Activated naive CD4-positive, alpha-beta T cell treated with anti-CD3 and anti-CD28 coated beads, Interleukin-2, amount 50 U/mL, for 72 hours (primary cell): ENCODE data around the gene CCDC40. TPM values are rescaled to one million over a fixed set of nuclear protein-coding genes. Genes with fewer than 3 reads are reported as not detected.
A peak's percentile ranks its signal among the peaks of the same experiment; 100 is the strongest.

Experiments
- ATAC-seq, 2 donors: fragments of 150-1000 bp; cut with Tn5 transposase; 2 replicates each; pipeline ENCODE4 v1.10.0; 2021; ENCODE audit warnings: mild to moderate bottlenecking in 2 of 2, moderate library complexity in 2 of 2
- DNase-seq, 2 donors: peaks; one replicate each; pipeline ENCODE4 v3.0.0; 2021 to 2022; ENCODE audit warnings: low spot score in 2 of 2
- H3K27ac Mint-ChIP-seq, 2 donors: one replicate each; pipeline ENCODE4 v1.8.0; 2022; ENCODE audit warnings: mild to moderate bottlenecking in 2 of 2, mixed read lengths in 2 of 2
- H3K36me3 Mint-ChIP-seq, 2 donors: one replicate each; pipeline ENCODE4 v1.8.0; 2022; ENCODE audit warnings: mixed read lengths in 2 of 2
- H3K9me3 Mint-ChIP-seq, 2 donors: one replicate each; pipeline ENCODE4 v1.8.0; 2022; ENCODE audit warnings: mixed read lengths in 2 of 2
- total RNA-seq, 2 donors: library from RNA; stranded (reverse); gene quantifications; one replicate each; pipeline ENCODE4 v1.2.3, GENCODE V29; 2022

Gene CCDC40
- total RNA-seq, 2 donors from 2014 or later, result 0.45 to 0.50 TPM

DNA sequence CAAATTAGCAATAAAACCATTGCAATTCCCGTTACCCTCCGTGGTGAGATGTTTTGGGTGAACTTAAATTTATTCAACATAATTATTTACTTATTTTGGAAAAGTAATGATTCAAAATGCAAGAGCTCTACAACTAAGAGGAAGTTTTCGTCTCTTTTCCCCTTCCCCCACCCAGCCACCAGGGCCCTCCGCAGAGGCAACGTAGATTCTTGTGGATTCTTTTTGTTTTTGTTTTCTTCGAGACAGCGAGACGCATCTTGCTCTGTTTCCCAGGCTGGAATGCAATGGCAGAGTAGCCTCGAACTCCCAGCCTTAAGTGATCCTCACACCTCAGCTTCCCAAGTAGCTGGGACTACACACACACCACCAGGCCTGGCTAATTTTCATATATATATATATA, 19.2 kb downstream of the CCDC40 start:
- no peak for ATAC-seq
- no peak overlapping the region for H3K27ac Mint-ChIP-seq
- no peaks in the 10 kb centered on the region for H3K9me3 Mint-ChIP-seq
- H3K36me3 Mint-ChIP-seq, result no peaks in the 10 kb centered on the region
- DNase-seq, result no peak

DNA sequence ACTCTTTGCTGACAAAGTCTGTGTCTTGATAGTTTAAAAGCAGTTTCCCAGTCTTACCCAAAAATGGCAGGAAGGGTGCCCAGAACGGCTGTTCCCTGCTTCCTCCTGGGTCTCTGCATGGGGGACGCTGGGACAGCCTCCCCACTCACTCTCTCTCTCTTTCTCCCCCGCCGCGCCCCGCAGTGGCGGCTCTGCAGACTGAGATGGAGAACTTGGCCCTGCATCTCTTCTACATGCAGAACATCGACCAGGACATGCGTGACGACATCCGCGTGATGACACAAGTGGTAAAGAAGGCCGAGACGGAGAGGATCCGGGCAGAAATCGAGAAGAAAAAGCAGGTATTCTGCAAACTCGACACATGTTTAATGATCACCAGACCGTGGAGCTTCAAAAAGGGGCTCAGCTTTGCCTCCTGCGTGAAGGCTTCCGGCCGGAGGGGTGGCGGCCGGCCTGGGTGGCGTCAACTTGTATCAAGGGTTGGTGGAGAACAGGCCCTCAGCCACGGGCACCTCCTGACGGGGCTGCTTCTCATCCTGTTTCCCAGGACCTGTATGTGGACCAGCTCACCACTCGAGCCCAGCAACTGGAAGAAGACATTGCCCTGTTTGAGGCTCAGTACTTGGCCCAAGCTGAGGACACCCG, 22.0 kb downstream of the CCDC40 start:
- Mint-ChIP-seq H3K9me3 (no peaks in the 10 kb centered on the region), H3K36me3 (no peaks in the 10 kb centered on the region)
- no peak for ATAC-seq

DNA sequence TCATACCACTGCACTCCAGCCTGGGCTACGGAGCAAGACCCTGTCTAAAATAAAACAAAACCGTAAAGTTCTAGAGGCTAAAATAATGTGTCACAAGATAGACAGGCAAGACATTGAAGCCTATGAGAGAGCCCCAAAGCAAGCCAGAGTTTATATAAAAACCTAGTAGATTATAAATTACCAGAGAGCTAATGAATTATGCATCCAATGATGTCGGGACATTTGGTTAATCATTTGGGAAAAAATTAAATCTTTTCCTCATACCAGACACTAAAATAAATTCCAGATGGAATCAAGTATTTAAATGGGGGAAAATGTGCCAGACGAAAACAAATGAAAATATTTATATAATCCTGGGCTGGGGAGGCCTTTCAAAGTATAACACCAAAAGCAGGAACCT, 24.2 kb downstream of the CCDC40 start:
- DNase-seq (no peak), ATAC-seq (no peak)
- H3K36me3 Mint-ChIP-seq, result no peaks in the 10 kb centered on the region
- H3K27ac Mint-ChIP-seq, result no peak overlapping the region
- no peaks in the 10 kb centered on the region for H3K9me3 Mint-ChIP-seq

More for the DNA sequence above, 22.0 kb downstream of the CCDC40 start:
- no peak for DNase-seq
- no peak overlapping the region for H3K27ac Mint-ChIP-seq

GRCh38 chr17:80061421-80061820, 25.0 kb downstream of the CCDC40 start:
- H3K36me3 Mint-ChIP-seq, result no peaks in the 10 kb centered on the region
- no peak overlapping the region for H3K27ac Mint-ChIP-seq
- no peaks in the 10 kb centered on the region for H3K9me3 Mint-ChIP-seq
- no peak for DNase-seq
- ATAC-seq, result no peak

GRCh38 chr17:80063830-80064585, 27.6 kb downstream of the CCDC40 start:
- Mint-ChIP-seq H3K9me3 (no peaks in the 10 kb centered on the region), H3K36me3 (no peaks in the 10 kb centered on the region), H3K27ac (no peak overlapping the region)
- ATAC-seq (no peak), DNase-seq (no peak)

DNA sequence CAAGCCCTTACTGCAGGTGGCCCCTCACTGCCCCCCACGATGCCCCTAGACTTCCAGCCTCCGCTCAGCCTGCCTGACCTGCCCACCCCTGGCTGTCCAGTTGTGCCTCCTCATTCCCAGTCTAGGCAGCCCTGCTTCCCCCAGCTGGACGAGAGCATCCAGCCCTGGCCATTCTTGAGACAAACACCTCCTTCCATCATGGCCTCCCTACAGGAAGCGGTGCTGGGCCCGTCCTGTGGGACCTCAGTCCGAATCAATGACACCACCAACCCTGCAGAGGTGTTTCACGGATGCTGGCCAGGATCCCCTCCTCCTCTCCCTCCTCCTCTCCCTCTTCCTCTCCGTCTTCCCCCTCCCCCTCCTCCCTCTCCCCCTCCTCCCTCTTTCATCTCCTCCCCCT, 28.3 kb downstream of the CCDC40 start:
- Mint-ChIP-seq H3K27ac (no peak overlapping the region), H3K36me3 (no peaks in the 10 kb centered on the region), H3K9me3 (no peaks in the 10 kb centered on the region)
- ATAC-seq (no peak), DNase-seq (no peak)

GRCh38 chr17:80065478-80066170, 29.2 kb downstream of the CCDC40 start:
- DNase-seq (no peak), ATAC-seq (no peak)
- H3K36me3 Mint-ChIP-seq, result no peaks in the 10 kb centered on the region
- H3K27ac Mint-ChIP-seq, result no peak overlapping the region
- no peaks in the 10 kb centered on the region for H3K9me3 Mint-ChIP-seq

DNA sequence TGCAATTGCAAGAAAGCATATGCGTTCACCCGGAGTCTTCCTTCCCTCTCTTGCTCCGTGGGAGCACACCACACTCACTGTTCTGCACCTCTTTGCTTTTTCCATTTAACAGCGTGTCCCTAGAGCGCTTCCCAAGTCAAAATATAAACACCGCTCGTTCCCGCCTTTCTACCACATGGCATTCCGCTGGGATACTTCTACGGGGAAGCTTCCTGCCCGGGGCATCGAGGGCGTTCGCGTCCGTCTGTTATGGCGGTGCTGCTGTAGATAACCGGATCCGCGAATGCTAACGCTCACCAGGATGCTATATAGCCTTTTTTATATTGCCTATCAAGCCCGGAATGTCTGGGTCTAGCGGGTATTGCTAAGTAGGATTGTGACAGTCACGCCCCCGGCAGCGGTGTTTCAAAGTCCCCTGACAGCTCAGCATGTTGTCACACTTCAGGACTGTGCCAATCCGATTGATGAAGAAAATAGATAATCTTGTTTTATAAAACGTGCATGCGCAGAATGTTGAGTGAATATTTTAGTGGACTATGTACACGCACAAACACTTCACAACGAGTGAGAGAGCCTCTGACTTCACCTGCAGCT, 31.0 kb downstream of the CCDC40 start:
- Mint-ChIP-seq H3K27ac (no peak overlapping the region), H3K36me3 (no peaks in the 10 kb centered on the region), H3K9me3 (no peaks in the 10 kb centered on the region)
- DNase-seq (no peak), ATAC-seq (no peak)

GRCh38 chr17:80068301-80069222, 32.1 kb downstream of the CCDC40 start:
- DNase-seq, result no peak
- Mint-ChIP-seq H3K27ac (no peak overlapping the region), H3K36me3 (no peaks in the 10 kb centered on the region), H3K9me3 (no peaks in the 10 kb centered on the region)
- ATAC-seq, result no peak

DNA sequence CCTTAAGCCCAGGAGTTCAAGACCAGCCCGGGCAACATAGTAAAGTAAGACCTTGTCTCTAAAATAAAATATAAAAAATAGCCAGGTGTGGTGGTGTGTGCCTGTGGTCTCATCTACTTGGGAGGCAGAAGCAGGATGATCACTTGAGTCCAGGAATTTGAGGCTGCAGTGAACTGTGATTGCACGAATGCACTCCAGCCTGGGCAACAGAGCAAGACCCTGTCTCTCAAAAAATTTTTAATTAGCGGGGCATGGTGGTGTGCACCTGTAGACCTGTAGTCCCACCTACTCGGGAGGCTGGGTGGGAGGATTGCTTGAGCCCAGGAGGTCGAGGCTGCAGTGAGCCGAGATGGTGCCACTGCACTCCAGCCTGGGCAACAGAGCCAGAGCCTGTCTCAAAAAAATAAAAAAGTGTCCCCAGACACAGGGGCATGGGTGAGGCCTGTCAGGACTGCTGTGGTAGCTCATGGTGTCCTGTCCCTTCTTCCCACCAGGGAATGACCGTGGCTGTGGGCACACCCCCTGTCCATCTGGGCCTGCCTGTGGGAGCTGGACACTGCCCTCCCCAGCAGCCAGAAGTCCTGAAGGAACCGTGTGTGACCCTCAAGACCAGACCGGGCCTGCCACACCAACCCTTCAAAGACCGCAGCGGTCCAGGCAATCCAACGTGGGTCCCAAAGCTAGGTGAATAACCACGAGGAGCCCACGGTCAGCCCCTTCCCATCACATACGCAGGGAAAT, 34.1 kb downstream of the CCDC40 start:
- Mint-ChIP-seq H3K27ac (no peak overlapping the region), H3K9me3 (no peaks in the 10 kb centered on the region), H3K36me3 (no peaks in the 10 kb centered on the region)
- ATAC-seq, result no peak
- no peak for DNase-seq

DNA sequence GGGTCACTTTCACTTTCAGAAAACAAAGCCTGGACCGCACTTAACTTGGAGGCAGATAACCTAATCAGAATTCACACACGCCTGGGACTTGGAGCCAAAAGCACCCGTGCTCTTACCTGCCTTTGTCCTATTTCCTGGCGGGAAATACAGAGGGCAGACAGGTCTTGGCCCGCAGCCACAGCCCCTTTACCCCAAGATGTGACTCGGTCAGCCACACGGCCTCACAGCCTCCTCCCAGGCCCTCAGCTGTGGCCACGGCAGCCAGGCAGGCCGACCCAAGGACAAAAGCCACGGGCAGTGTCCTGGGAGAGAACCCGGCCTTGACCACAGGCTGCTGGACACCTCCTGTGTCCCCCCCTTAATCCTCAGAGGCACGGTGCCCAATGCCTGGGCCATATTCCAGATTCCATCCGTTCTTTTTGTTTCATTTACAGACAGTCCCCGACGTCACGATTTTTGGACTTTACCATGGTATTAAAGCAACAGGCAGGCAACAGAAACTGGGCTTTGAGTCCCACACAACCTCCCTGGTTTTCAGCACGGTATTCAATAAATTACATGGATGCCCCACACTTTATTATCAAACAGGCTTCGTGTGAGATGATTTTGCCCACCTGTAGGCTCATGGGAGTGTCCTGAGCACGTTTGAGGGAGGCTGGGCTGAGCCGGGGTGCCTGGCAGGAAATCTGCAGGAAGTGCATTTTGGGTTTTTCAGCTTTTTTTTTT, 34.8 kb downstream of the CCDC40 start:
- DNase-seq, result no peak
- Mint-ChIP-seq H3K27ac (no peak overlapping the region), H3K9me3 (no peaks in the 10 kb centered on the region), H3K36me3 (no peaks in the 10 kb centered on the region)
- ATAC-seq, result no peak

- no peak overlapping the region for H3K27ac Mint-ChIP-seq
- H3K36me3 Mint-ChIP-seq, result no peaks in the 10 kb centered on the region
- no peaks in the 10 kb centered on the region for H3K9me3 Mint-ChIP-seq
- ATAC-seq (no peak), DNase-seq (no peak)
These were observed 36.0 kb downstream of the CCDC40 start for GRCh38 chr17:80072410-80072809.

DNA sequence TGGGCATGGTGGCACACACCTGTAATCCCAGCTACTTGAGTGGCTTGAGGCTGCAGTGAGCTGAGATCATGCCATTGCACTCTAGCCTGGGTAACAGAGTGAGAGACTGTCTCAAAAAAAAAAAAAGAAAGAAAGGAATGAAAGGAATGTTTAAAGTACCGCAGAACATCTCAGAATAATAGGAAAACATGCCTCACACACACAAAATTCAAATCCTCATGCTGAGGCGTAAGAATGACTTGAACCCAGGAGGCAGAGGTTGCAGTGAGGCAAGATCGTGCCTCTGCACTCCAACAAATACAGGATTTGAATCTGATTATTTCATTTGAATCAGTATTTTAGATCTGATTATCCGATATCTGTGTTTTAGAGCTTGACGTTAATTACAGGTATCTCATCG, 43.6 kb downstream of the CCDC40 start:
- Mint-ChIP-seq H3K27ac (no peak overlapping the region), H3K36me3 (no peaks in the 10 kb centered on the region), H3K9me3 (no peaks in the 10 kb centered on the region)
- no peak for DNase-seq
- no peak for ATAC-seq

DNA sequence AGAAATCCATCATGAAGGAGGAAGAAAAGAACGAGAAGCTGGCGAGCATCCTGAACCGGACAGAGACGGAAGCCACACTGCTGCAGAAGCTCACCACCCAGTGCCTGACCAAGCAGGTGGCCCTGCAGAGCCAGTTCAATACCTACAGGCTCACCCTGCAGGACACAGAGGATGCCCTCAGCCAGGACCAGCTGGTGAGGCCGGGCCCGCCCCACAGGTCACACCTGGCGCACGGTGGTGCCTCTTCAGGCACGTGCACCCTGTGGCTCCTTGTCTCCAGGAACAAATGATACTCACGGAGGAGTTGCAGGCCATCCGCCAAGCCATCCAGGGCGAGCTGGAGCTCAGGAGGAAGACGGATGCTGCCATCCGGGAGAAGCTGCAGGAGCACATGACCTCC, 45.2 kb downstream of the CCDC40 start:
- ATAC-seq, result no peak
- DNase-seq, result no peak
- Mint-ChIP-seq H3K27ac (no peak overlapping the region), H3K36me3 (no peaks in the 10 kb centered on the region), H3K9me3 (no peaks in the 10 kb centered on the region)

- no peaks in the 10 kb centered on the region for H3K9me3 Mint-ChIP-seq
- DNase-seq (peak in 1 of 2 donors; percentile 67), ATAC-seq (peak; percentile 71 to 81)
- no peak overlapping the region for H3K27ac Mint-ChIP-seq
- no peaks in the 10 kb centered on the region for H3K36me3 Mint-ChIP-seq
These were observed 46.1 kb downstream of the CCDC40 start for GRCh38 chr17:80082403-80083135.
